ENCODE measurements around the gene STPG3. TPM values are rescaled to one million over a fixed set of nuclear protein-coding genes. Genes with fewer than 3 reads are reported as not detected.

STPG3 gene
- total and polyA plus RNA-seq, 2 of the 13 experiments (the other 11 are each of a cell fraction or from before 2014, with no cell fraction given), result not detected

DNA sequence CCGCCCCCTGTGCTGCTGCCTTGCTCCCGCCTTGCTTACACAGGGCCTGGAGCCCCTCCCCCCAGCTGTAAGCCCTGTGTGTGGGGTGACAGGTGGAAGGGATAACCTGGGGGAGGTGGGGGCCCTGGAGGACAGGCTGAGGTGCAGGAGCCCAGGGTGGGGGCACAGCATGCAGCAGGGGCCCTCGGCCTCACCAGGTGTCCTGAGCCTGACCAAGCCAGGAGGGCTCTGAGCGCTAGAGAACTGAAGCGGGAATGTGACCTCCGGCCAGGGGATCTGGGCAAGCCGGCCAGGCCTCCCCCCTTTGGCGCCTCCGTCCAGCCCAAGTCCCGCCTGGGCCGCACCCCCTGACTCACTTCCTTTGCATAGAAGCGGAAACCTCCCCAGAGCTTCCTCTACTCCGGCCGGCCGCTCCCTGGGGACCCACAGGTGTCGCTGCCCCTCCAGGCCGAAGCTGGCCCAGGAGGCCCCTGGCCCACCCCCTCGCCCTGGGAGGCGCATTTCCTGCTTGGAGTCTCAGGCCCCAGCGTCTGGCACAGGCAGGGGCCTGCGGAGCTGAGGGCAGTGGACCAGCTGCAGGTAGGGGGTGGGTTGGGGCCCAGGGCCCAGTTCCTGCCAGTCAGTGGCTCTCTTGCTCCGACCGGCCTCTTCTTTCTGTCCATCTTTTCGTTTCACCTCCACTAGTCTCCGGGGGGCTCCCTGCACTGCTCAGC lies 26.4 kb downstream of the STPG3 start, which contains the start of gene TOR4A (continued):
- TF ChIP-seq, protein P1, sequence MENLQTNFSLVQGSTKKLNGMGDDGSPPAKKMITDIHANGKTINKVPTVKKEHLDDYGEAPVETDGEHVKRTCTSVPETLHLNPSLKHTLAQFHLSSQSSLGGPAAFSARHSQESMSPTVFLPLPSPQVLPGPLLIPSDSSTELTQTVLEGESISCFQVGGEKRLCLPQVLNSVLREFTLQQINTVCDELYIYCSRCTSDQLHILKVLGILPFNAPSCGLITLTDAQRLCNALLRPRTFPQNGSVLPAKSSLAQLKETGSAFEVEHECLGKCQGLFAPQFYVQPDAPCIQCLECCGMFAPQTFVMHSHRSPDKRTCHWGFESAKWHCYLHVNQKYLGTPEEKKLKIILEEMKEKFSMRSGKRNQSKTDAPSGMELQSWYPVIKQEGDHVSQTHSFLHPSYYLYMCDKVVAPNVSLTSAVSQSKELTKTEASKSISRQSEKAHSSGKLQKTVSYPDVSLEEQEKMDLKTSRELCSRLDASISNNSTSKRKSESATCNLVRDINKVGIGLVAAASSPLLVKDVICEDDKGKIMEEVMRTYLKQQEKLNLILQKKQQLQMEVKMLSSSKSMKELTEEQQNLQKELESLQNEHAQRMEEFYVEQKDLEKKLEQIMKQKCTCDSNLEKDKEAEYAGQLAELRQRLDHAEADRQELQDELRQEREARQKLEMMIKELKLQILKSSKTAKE (CRISPR knock-in tag; IDR thresholded peaks at IDR 0.05; ENCODE audit: borderline replicate concordance), result no peak; the same call in 1 of the 2 replicates
- no peak for TF ChIP-seq ZNF282 (IDR thresholded peaks at IDR 0.05; ENCODE audit: partially characterized antibody)
- no peak for TF ChIP-seq TAF15 (IDR thresholded peaks at IDR 0.05; ENCODE audit: low read depth, low read length, poor library complexity, severe bottlenecking)
- TF ChIP-seq KDM5A (IDR thresholded peaks at IDR 0.05; ENCODE audit: borderline replicate concordance, low read length), result no peak
- TF ChIP-seq, protein P2, sequence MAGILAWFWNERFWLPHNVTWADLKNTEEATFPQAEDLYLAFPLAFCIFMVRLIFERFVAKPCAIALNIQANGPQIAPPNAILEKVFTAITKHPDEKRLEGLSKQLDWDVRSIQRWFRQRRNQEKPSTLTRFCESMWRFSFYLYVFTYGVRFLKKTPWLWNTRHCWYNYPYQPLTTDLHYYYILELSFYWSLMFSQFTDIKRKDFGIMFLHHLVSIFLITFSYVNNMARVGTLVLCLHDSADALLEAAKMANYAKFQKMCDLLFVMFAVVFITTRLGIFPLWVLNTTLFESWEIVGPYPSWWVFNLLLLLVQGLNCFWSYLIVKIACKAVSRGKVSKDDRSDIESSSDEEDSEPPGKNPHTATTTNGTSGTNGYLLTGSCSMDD (CRISPR knock-in tag; IDR thresholded peaks at IDR 0.05), result no peak
- TF ChIP-seq, protein P3, sequence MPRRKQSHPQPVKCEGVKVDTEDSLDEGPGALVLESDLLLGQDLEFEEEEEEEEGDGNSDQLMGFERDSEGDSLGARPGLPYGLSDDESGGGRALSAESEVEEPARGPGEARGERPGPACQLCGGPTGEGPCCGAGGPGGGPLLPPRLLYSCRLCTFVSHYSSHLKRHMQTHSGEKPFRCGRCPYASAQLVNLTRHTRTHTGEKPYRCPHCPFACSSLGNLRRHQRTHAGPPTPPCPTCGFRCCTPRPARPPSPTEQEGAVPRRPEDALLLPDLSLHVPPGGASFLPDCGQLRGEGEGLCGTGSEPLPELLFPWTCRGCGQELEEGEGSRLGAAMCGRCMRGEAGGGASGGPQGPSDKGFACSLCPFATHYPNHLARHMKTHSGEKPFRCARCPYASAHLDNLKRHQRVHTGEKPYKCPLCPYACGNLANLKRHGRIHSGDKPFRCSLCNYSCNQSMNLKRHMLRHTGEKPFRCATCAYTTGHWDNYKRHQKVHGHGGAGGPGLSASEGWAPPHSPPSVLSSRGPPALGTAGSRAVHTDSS (CRISPR knock-in tag; conservative IDR thresholded peaks at IDR 0.05), result no peak
- no peak for TF ChIP-seq TBL1XR1 (IDR thresholded peaks at IDR 0.05; ENCODE audit: borderline replicate concordance, low read length, partially characterized antibody)
- TF ChIP-seq ZNF17 (CRISPR knock-in tag; IDR thresholded peaks at IDR 0.05), result no peak
- no peak for TF ChIP-seq FIP1L1 (IDR thresholded peaks at IDR 0.05; ENCODE audit: borderline replicate concordance, insufficient read depth, low read depth, low read length)
- TF ChIP-seq, protein P4, sequence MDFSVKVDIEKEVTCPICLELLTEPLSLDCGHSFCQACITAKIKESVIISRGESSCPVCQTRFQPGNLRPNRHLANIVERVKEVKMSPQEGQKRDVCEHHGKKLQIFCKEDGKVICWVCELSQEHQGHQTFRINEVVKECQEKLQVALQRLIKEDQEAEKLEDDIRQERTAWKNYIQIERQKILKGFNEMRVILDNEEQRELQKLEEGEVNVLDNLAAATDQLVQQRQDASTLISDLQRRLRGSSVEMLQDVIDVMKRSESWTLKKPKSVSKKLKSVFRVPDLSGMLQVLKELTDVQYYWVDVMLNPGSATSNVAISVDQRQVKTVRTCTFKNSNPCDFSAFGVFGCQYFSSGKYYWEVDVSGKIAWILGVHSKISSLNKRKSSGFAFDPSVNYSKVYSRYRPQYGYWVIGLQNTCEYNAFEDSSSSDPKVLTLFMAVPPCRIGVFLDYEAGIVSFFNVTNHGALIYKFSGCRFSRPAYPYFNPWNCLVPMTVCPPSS (IDR thresholded peaks at IDR 0.05), result no peak
- TF ChIP-seq BORCS8-MEF2B (CRISPR knock-in tag; IDR thresholded peaks at IDR 0.05), result peak; percentile 43
- no peak for TF ChIP-seq SNRNP70 (IDR thresholded peaks at IDR 0.05; ENCODE audit: low read depth, low read length)
- TF ChIP-seq GABPA (IDR thresholded peaks at IDR 0.05; ENCODE audit: low read depth, low read length), result no peak
- TF ChIP-seq GABPA (CRISPR knock-in tag; IDR thresholded peaks at IDR 0.05; ENCODE audit: low read depth), result peak; percentile 90
- TF ChIP-seq, protein P5, sequence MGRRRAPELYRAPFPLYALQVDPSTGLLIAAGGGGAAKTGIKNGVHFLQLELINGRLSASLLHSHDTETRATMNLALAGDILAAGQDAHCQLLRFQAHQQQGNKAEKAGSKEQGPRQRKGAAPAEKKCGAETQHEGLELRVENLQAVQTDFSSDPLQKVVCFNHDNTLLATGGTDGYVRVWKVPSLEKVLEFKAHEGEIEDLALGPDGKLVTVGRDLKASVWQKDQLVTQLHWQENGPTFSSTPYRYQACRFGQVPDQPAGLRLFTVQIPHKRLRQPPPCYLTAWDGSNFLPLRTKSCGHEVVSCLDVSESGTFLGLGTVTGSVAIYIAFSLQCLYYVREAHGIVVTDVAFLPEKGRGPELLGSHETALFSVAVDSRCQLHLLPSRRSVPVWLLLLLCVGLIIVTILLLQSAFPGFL (CRISPR knock-in tag; IDR thresholded peaks at IDR 0.05), result no peak
- TF ChIP-seq, protein P6, sequence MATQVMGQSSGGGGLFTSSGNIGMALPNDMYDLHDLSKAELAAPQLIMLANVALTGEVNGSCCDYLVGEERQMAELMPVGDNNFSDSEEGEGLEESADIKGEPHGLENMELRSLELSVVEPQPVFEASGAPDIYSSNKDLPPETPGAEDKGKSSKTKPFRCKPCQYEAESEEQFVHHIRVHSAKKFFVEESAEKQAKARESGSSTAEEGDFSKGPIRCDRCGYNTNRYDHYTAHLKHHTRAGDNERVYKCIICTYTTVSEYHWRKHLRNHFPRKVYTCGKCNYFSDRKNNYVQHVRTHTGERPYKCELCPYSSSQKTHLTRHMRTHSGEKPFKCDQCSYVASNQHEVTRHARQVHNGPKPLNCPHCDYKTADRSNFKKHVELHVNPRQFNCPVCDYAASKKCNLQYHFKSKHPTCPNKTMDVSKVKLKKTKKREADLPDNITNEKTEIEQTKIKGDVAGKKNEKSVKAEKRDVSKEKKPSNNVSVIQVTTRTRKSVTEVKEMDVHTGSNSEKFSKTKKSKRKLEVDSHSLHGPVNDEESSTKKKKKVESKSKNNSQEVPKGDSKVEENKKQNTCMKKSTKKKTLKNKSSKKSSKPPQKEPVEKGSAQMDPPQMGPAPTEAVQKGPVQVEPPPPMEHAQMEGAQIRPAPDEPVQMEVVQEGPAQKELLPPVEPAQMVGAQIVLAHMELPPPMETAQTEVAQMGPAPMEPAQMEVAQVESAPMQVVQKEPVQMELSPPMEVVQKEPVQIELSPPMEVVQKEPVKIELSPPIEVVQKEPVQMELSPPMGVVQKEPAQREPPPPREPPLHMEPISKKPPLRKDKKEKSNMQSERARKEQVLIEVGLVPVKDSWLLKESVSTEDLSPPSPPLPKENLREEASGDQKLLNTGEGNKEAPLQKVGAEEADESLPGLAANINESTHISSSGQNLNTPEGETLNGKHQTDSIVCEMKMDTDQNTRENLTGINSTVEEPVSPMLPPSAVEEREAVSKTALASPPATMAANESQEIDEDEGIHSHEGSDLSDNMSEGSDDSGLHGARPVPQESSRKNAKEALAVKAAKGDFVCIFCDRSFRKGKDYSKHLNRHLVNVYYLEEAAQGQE (IDR thresholded peaks at IDR 0.05; ENCODE audit: borderline replicate concordance in 1 of 2, low read depth in 1 of 2, low read length in 2 of 2), result peak in 1 of 2 experiments; percentile 47; a peak in 1 of 4 replicates

Measured in HepG2 (cell line).